T-cell (primary cell): ENCODE results near the gene CCN5. TPM values are rescaled to one million over a fixed set of nuclear protein-coding genes. Genes with fewer than 3 reads are reported as not detected.

Experiments used
- ATAC-seq, 4 experiments: fragments of 200-7000 bp in 3 of 4; fragments of 150-1000 bp in 1 of 4; cut with Tn5 transposase; replicated peaks in 1 of 4; 1 replicate in 3 of 4; 2 replicates in 1 of 4; pipeline ENCODE4 v1.10.0; 2021; ENCODE audit warnings: moderate library complexity in 3 of 4, mild to moderate bottlenecking in 2 of 4, moderate number of reproducible peaks in 1 of 4
- CTCF ChIA-PET, 2 donors: fragments of 300-600 bp; sonication (Branson Sonifier 250); formaldehyde crosslinking; loops; one replicate each; lab custom pipeline; 2022; ENCODE audit warnings: antibody characterized with exemption in 2 of 2; lab: Charles Lee
- POLR2A ChIA-PET, 2 donors: fragments of 300-600 bp; sonication (Branson Sonifier 250); formaldehyde crosslinking; loops; one replicate each; lab custom pipeline; 2022; ENCODE audit warnings: antibody characterized with exemption in 2 of 2; lab: Charles Lee
- DNase-seq, 35 experiments: peaks; one replicate each; pipeline versions ENCODE4 v3.0.0 to v3.0.0-alpha.2; 2013 to 2023
- H3K27ac ChIP-seq: one replicate; pipeline ENCODE4 v1.5.1; 2013; ENCODE audit warnings: low read length
- H3K27me3 ChIP-seq, 2 experiments: replicated peaks in 1 of 2; 1 replicate in 1 of 2; 2 replicates in 1 of 2; pipeline versions ENCODE4 v1.6.1 to v1.7.0; 2013; ENCODE audit warnings: low read length in 1 of 2, mixed read lengths in 1 of 2; ENCODE audit not compliant: control insufficient read depth in 2 of 2, insufficient read depth in 2 of 2; ENCODE audit errors: extremely low read depth in 1 of 2
- H3K36me3 ChIP-seq, 2 donors: 1 replicate in 1 of 2; 2 replicates in 1 of 2; pipeline versions ENCODE4 v1.6.1 to v1.7.0; 2013; ENCODE audit warnings: low read length in 1 of 2; ENCODE audit not compliant: control insufficient read depth in 2 of 2, insufficient read depth in 1 of 2; ENCODE audit errors: extremely low read depth in 1 of 2
- H3K4me1 ChIP-seq, 2 experiments: 1 replicate in 1 of 2; 2 replicates in 1 of 2; pipeline versions ENCODE4 v1.6.1 to v1.7.0; 2013; ENCODE audit warnings: low read length in 2 of 2, mixed read lengths in 1 of 2; ENCODE audit not compliant: insufficient read depth in 2 of 2, control insufficient read depth in 1 of 2; ENCODE audit errors: extremely low read depth in 1 of 2
- H3K4me3 ChIP-seq, 2 donors: 1 replicate in 1 of 2; 2 replicates in 1 of 2; pipeline versions ENCODE4 v1.5.1 to v1.7.0; 2013; ENCODE audit warnings: mild to moderate bottlenecking in 2 of 2, low read length in 1 of 2, moderate library complexity in 1 of 2; ENCODE audit not compliant: control insufficient read depth in 1 of 2; ENCODE audit errors: extremely low read depth in 1 of 2
- H3K9me3 ChIP-seq: 2 replicates; pipeline ENCODE4 v1.7.0; 2013
- H3K27ac Mint-ChIP-seq, 2 donors: one replicate each; pipeline ENCODE4 v1.8.0; 2020 to 2021; ENCODE audit warnings: mild to moderate bottlenecking in 2 of 2, mixed read lengths in 2 of 2
- H3K27me3 Mint-ChIP-seq, 2 donors: one replicate each; pipeline ENCODE4 v1.8.0; 2021 to 2022; ENCODE audit warnings: mixed read lengths in 2 of 2
- H3K36me3 Mint-ChIP-seq: one replicate; pipeline ENCODE4 v1.8.0; 2021; ENCODE audit warnings: mixed read lengths
- H3K4me1 Mint-ChIP-seq, 3 donors: one replicate each; pipeline ENCODE4 v1.8.0; 2020 to 2022; ENCODE audit warnings: mixed read lengths in 3 of 3, mild to moderate bottlenecking in 1 of 3
- H3K4me3 Mint-ChIP-seq, 3 donors: one replicate each; pipeline ENCODE4 v1.8.0; 2020 to 2022; ENCODE audit warnings: mild to moderate bottlenecking in 3 of 3, mixed read lengths in 3 of 3, moderate library complexity in 3 of 3
- H3K9me3 Mint-ChIP-seq, 3 donors: one replicate each; pipeline ENCODE4 v1.8.0; 2020 to 2022; ENCODE audit warnings: mixed read lengths in 3 of 3
- WGBS: methylation state at CpG from one replicate; pipeline ENCODE4 v1.1.5; 2013; ENCODE audit warnings: missing lambda C conversion rate; ENCODE audit not compliant: insufficient coverage; 5-methylcytosine and 5-hydroxymethylcytosine counted together
- total RNA-seq, 35 experiments: library from RNA in 6 of 35; stranded (reverse) in 6 of 35; fragments of 120-200 nt in 1 of 35; gene quantifications; one replicate each; pipeline versions ENCODE4 v1.2.1 to v1.2.4 and lab custom pipeline; 2013 to 2026

Gene CCN5
- total RNA-seq, 5 donors from 2014 or later (not counting 1 experiment from before 2014, with no cell fraction given), result 0.13 to 0.41 (median 0.29) TPM; not detected in 2

DNA sequence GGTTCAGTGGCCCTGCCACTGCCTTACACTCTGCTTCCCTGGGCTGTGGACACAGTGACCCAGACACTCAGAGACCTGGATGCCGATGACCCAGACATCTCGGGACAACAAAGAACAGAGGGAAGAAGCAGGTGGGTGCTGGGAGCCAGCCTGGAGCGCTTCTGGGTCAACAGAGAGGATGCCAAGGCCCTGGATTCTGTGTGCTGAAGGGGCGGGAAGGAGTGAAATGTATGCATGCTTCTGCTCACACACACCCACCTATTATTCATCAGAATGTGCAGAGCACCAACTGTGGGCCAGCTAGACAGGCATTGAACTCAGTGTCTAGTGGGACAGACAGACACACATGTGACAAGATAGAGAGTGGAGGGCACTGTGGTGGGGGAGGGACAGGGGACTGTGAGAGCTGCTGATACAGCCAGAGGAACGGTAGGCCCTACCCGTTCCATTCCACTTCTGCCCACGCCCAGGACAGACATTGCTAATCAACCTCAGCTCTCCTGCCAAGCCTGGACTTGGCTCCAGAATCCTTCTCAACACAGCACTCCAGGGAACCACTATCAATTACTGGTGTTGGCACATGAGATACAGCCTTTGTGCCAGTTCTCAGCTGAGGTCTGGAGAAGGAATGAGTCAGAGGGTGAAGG is 50.7 kb downstream of the CCN5 start:
- Mint-ChIP-seq H3K4me1 (no peaks in the 10 kb centered on the region), H3K27ac (no peak overlapping the region), H3K4me3 (no peak overlapping the region), H3K27me3 (peaks cover 18 to 29% of the 10 kb centered on the region in 2 donors), H3K36me3 (no peaks in the 10 kb centered on the region), H3K9me3 (no peaks in the 10 kb centered on the region)
- Histone ChIP-seq H3K4me1 (no peaks in the 10 kb centered on the region), H3K36me3 (no peaks in the 10 kb centered on the region), H3K27me3 (peaks cover 0 to 33% of the 10 kb centered on the region in 2 experiments), H3K4me3 (no peak overlapping the region), H3K9me3 (no peaks in the 10 kb centered on the region), H3K27ac (no peak overlapping the region)
- WGBS, result 93% methylated on average over 2 of the region's 7 CpGs
- DNase-seq (no peak), ATAC-seq (no peak)
- CTCF ChIA-PET, result no interaction called here
- POLR2A ChIA-PET, result no interaction called here

DNA sequence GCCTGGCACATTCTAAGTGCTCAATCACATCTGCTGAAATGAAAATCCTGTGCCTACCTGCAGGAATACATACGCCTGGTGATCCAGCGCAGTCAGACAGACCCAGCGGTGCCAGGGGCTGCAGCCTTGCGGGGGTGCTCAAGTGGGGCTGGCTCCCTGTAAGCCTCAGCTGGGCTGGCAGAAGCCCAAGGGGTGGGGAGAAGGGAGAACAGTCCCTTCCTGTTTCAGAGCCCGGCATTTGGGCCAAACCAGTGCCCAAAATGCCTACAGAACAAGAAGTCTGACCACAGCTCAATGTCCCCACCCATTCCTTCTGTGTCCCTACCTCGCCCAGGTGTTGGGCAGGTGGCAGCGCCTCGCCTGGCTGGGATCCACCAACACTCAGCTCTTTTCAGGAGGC is 53.1 kb downstream of the CCN5 start:
- no peaks in the 10 kb centered on the region for H3K9me3 ChIP-seq
- no peak overlapping the region for H3K4me3 ChIP-seq
- no peak overlapping the region for H3K27ac ChIP-seq
- Mint-ChIP-seq H3K27ac (no peak overlapping the region), H3K4me1 (no peaks in the 10 kb centered on the region), H3K4me3 (no peak overlapping the region), H3K36me3 (no peaks in the 10 kb centered on the region), H3K9me3 (no peaks in the 10 kb centered on the region), H3K27me3 (peaks cover 21 to 36% of the 10 kb centered on the region in 2 donors)
- H3K36me3 ChIP-seq, result no peaks in the 10 kb centered on the region
- ATAC-seq (no peak), DNase-seq (no peak)
- POLR2A ChIA-PET, result no interaction called here
- no peaks in the 10 kb centered on the region for H3K4me1 ChIP-seq
- WGBS, result 81% methylated on average over 4 of the region's 8 CpGs
- CTCF ChIA-PET, result interaction anchor here in 1 of 2 donors (0.6 kb wide), 1 partner anchor 457 kb away, joined by 3 read pairs; the partner anchor contains the start of gene FITM2
- peaks cover 0 to 36% of the 10 kb centered on the region in 2 experiments for H3K27me3 ChIP-seq

DNA sequence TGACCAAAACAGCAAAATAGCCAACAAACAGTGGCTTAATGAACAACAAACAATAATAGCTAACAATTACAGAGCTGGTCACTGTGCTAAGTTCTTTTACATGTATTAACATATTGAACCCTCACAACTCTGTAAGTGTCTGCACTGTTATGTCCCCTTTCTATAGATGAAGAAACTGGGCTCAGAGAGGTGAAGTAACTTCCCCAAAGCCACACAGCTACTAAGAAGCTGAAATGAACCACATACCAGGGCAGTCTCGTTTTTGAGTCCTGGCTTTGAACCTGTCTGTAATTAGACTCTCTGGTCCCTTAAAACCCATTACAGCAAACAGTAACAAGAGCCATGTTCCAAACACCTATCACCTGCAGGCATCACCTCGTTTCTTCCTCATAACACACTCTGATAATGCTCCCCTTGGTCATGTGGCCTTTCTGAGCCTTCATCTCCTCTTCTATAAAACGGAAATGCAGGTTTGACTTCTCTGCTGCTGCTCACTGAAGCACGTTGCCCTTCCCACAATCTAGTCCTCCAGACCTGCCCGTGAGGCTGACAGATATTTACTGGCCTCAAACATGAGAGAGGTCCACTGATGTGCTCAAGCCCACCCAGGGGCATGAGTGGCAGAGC is 53.8 kb downstream of the CCN5 start:
- Histone ChIP-seq H3K4me1 (no peaks in the 10 kb centered on the region), H3K4me3 (no peak overlapping the region), H3K36me3 (no peaks in the 10 kb centered on the region), H3K9me3 (no peaks in the 10 kb centered on the region), H3K27ac (no peak overlapping the region), H3K27me3 (peaks cover 0 to 42% of the 10 kb centered on the region in 2 experiments)
- WGBS, result 23% methylated on average over 5 of the region's 5 CpGs
- ChIA-PET CTCF (no interaction called here), POLR2A (no interaction called here)
- Mint-ChIP-seq H3K27me3 (peaks cover 20 to 34% of the 10 kb centered on the region in 2 donors), H3K27ac (no peak overlapping the region), H3K4me3 (no peak overlapping the region), H3K4me1 (no peaks in the 10 kb centered on the region), H3K9me3 (no peaks in the 10 kb centered on the region), H3K36me3 (no peaks in the 10 kb centered on the region)
- DNase-seq (no peak), ATAC-seq (no peak)

DNA sequence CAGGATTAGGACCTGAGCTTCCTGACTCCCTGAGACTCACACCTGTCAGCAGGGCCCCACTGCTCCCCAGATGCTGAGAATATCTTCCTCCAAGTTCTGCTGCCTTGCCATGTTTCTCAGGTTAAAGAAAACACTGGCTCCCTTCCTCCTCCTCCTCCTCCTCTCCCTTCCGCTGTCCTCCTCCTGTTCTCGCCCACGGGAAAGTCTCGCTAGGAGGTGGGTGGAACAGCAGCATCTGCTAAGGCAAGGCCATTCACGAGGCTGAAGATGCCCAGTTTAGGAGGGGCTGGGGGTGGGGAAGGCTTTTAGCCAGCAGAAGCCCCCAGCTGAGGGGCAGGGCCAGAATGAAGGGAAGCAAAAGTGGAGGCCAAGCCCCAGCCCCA is 54.3 kb downstream of the CCN5 start:
- peaks cover 20 to 30% of the 10 kb centered on the region in 2 donors for H3K27me3 Mint-ChIP-seq
- H3K36me3 Mint-ChIP-seq, result no peaks in the 10 kb centered on the region
- no peak overlapping the region for H3K27ac Mint-ChIP-seq
- Histone ChIP-seq H3K4me1 (no peaks in the 10 kb centered on the region), H3K36me3 (no peaks in the 10 kb centered on the region), H3K9me3 (no peaks in the 10 kb centered on the region), H3K4me3 (no peak overlapping the region), H3K27ac (no peak overlapping the region), H3K27me3 (peaks cover 0 to 43% of the 10 kb centered on the region in 2 experiments)
- ChIA-PET CTCF (no interaction called here), POLR2A (no interaction called here)
- no CpG with 5 or more reads among the region's 5 CpGs for WGBS
- H3K4me1 Mint-ChIP-seq, result no peaks in the 10 kb centered on the region
- DNase-seq (no peak), ATAC-seq (no peak)
- no peak overlapping the region for H3K4me3 Mint-ChIP-seq
- no peaks in the 10 kb centered on the region for H3K9me3 Mint-ChIP-seq

GRCh38 chr20:44770484-44771171 is 55.5 kb downstream of the CCN5 start:
- H3K4me1 ChIP-seq, result no peaks in the 10 kb centered on the region
- H3K27me3 ChIP-seq, result peaks cover 0 to 53% of the 10 kb centered on the region in 2 experiments
- Mint-ChIP-seq H3K4me1 (no peaks in the 10 kb centered on the region), H3K9me3 (no peaks in the 10 kb centered on the region), H3K4me3 (no peak overlapping the region), H3K27me3 (peaks cover 17 to 27% of the 10 kb centered on the region in 2 donors), H3K27ac (no peak overlapping the region), H3K36me3 (no peaks in the 10 kb centered on the region)
- H3K9me3 ChIP-seq, result no peaks in the 10 kb centered on the region
- WGBS, result 66% methylated on average over 9 of the region's 11 CpGs
- ChIA-PET POLR2A (no interaction called here), CTCF (interaction anchor here in 1 of 2 donors (0.5 kb wide), 1 partner anchor 189 kb away, joined by 5 read pairs; no protein-coding TSS in a partner anchor)
- H3K36me3 ChIP-seq, result no peaks in the 10 kb centered on the region
- DNase-seq (no peak), ATAC-seq (no peak)
- H3K4me3 ChIP-seq, result no peak overlapping the region
- no peak overlapping the region for H3K27ac ChIP-seq

DNA sequence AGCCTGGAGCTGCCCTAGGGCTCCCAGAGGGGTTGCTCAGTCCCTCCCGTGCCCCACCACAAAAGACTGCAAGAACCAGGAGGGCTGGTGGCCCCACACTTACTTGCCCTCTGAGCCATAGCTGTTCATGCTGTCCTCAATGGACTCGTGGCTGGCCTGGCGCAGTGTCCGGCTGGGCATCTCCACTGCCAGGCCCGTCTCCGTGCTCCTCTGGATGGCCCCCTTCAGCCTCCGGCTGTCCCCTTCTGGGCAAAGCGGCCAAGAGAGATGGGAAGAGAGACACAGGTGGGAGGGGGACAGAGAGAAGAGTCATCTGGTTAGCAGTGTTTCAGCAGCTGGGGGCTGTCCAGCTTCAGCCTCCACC is 56.0 kb downstream of the CCN5 start:
- H3K4me1 Mint-ChIP-seq, result no peaks in the 10 kb centered on the region
- no peaks in the 10 kb centered on the region for H3K36me3 Mint-ChIP-seq
- Histone ChIP-seq H3K4me3 (no peak overlapping the region), H3K27me3 (peaks cover 0 to 55% of the 10 kb centered on the region in 2 experiments), H3K27ac (no peak overlapping the region), H3K9me3 (no peaks in the 10 kb centered on the region), H3K36me3 (no peaks in the 10 kb centered on the region), H3K4me1 (no peaks in the 10 kb centered on the region)
- WGBS, result 83% methylated on average over 2 of the region's 8 CpGs
- H3K27me3 Mint-ChIP-seq, result peaks cover 15 to 22% of the 10 kb centered on the region in 2 donors
- CTCF ChIA-PET, result interaction anchor here in 1 of 2 donors (0.5 kb wide), 1 partner anchor 189 kb away, joined by 5 read pairs; no protein-coding TSS in a partner anchor
- H3K9me3 Mint-ChIP-seq, result no peaks in the 10 kb centered on the region
- DNase-seq, result no peak
- H3K4me3 Mint-ChIP-seq, result no peak overlapping the region
- ATAC-seq, result no peak
- H3K27ac Mint-ChIP-seq, result no peak overlapping the region
- POLR2A ChIA-PET, result no interaction called here
